BLaER1 (cell line): ENCODE data around the gene IL4I1.

Experiments
- H3K27ac ChIP-seq: shearing (Covaris generic); formaldehyde crosslinking; 2 replicates; pipeline ENCODE4 v1.8.1; 2022
- H3K27me3 ChIP-seq: shearing (Covaris generic); formaldehyde crosslinking; 2 replicates; pipeline ENCODE4 v1.8.1; 2022
- H3K36me3 ChIP-seq: shearing (Covaris generic); formaldehyde crosslinking; 2 replicates; pipeline ENCODE4 v1.8.1; 2022
- H3K4me1 ChIP-seq: shearing (Covaris generic); formaldehyde crosslinking; 2 replicates; pipeline ENCODE4 v1.8.1; 2022
- H3K4me2 ChIP-seq: shearing (Covaris generic); formaldehyde crosslinking; 2 replicates; pipeline ENCODE4 v1.8.1; 2022
- H3K4me3 ChIP-seq: shearing (Covaris generic); formaldehyde crosslinking; 2 replicates; pipeline ENCODE4 v1.8.1; 2022
- H3K9ac ChIP-seq: shearing (Covaris generic); formaldehyde crosslinking; 2 replicates; pipeline ENCODE4 v1.8.1; 2022
- H3K9me3 ChIP-seq: shearing (Covaris generic); formaldehyde crosslinking; 2 replicates; pipeline ENCODE4 v1.8.1; 2022
- H4K20me1 ChIP-seq: shearing (Covaris generic); formaldehyde crosslinking; 2 replicates; pipeline ENCODE4 v1.8.1; 2022
- Cebpa-rat ChIP-seq: shearing (Covaris generic); IDR thresholded peaks from 2 replicates; pipeline ENCODE4 v1.8.1; 2022

IL4I1 gene

GRCh38 chr19:49853852-49854377 is 42.8 kb downstream of the IL4I1 start:
- TF ChIP-seq Cebpa-rat, result no peak
- Histone ChIP-seq H3K4me3 (no peak overlapping the region), H3K36me3 (peaks cover 56% of the 10 kb centered on the region), H4K20me1 (peaks cover 73% of the 10 kb centered on the region), H3K4me1 (peaks cover 37% of the 10 kb centered on the region), H3K27ac (peak overlapping the region; percentile 27; the same call in 1 of the 2 replicates), H3K27me3 (no peaks in the 10 kb centered on the region), H3K9me3 (peaks cover 6% of the 10 kb centered on the region; the same call in 1 of the 2 replicates), H3K4me2 (peak overlapping the region; percentile 99), H3K9ac (peak overlapping the region; percentile 24; the same call in 1 of the 2 replicates)

GRCh38 chr19:49852631-49853126 is 44.0 kb downstream of the IL4I1 start:
- no peak overlapping the region for H3K27ac ChIP-seq
- H3K4me2 ChIP-seq, result peak overlapping the region; percentile 99
- H4K20me1 ChIP-seq, result peaks cover 60% of the 10 kb centered on the region
- H3K36me3 ChIP-seq, result peaks cover 44% of the 10 kb centered on the region
- peak overlapping the region; percentile 94 for H3K4me3 ChIP-seq
- peaks cover 8% of the 10 kb centered on the region; the same call in 1 of the 2 replicates for H3K9me3 ChIP-seq
- TF ChIP-seq Cebpa-rat, result no peak
- H3K27me3 ChIP-seq, result no peaks in the 10 kb centered on the region
- peak overlapping the region; percentile 95; the same call in 1 of the 2 replicates for H3K9ac ChIP-seq
- peaks cover 45% of the 10 kb centered on the region for H3K4me1 ChIP-seq

GRCh38 chr19:49851456-49852259 is 45.0 kb downstream of the IL4I1 start:
- peaks cover 33% of the 10 kb centered on the region for H3K36me3 ChIP-seq
- H4K20me1 ChIP-seq, result peaks cover 50% of the 10 kb centered on the region
- peak overlapping the region; percentile 99 for H3K4me2 ChIP-seq
- H3K27me3 ChIP-seq, result no peaks in the 10 kb centered on the region
- peaks cover 45% of the 10 kb centered on the region for H3K4me1 ChIP-seq
- H3K9ac ChIP-seq, result peak overlapping the region; percentile 95
- no peak for TF ChIP-seq Cebpa-rat
- peaks cover 8% of the 10 kb centered on the region; the same call in 1 of the 2 replicates for H3K9me3 ChIP-seq
- peak overlapping the region; percentile 94 for H3K4me3 ChIP-seq
- peak overlapping the region; percentile 95 for H3K27ac ChIP-seq

GRCh38 chr19:49850487-49851342 is 46.0 kb downstream of the IL4I1 start, which contains the start of gene PTOV1:
PTOV1 (plus strand) TSS chr19:49851159.
- no peak for TF ChIP-seq Cebpa-rat
- Histone ChIP-seq H3K4me3 (peak within 1 kb of the TSS; percentile 94), H3K4me1 (peaks cover 45% of the 10 kb centered on the region)

GRCh38 chr19:49850221-49850486 is 46.5 kb downstream of the IL4I1 start:
- peaks cover 8% of the 10 kb centered on the region; the same call in 1 of the 2 replicates for H3K9me3 ChIP-seq
- no peaks in the 10 kb centered on the region for H3K27me3 ChIP-seq
- peaks cover 18% of the 10 kb centered on the region for H3K36me3 ChIP-seq
- H3K4me3 ChIP-seq, result peak overlapping the region; percentile 94
- H3K4me2 ChIP-seq, result peak overlapping the region; percentile 88
- no peak for TF ChIP-seq Cebpa-rat
- H4K20me1 ChIP-seq, result peaks cover 35% of the 10 kb centered on the region
- no peak overlapping the region for H3K27ac ChIP-seq
- H3K9ac ChIP-seq, result peak overlapping the region; percentile 95; the same call in 1 of the 2 replicates
- peaks cover 45% of the 10 kb centered on the region for H3K4me1 ChIP-seq

More at GRCh38 chr19:49850487-49851342, 46.0 kb downstream of the IL4I1 start, which contains the start of gene PTOV1:
- Histone ChIP-seq H3K27me3 (no peaks in the 10 kb centered on the region), H3K4me2 (peak within 1 kb of the TSS; percentile 99), H3K27ac (peak within 1 kb of the TSS; percentile 95), H4K20me1 (peaks cover 41% of the 10 kb centered on the region), H3K9me3 (peaks cover 8% of the 10 kb centered on the region; the same call in 1 of the 2 replicates), H3K9ac (peak within 1 kb of the TSS; percentile 95), H3K36me3 (peaks cover 24% of the 10 kb centered on the region)

GRCh38 chr19:49849433-49850220 is 47.1 kb downstream of the IL4I1 start:
- Histone ChIP-seq H3K36me3 (peaks cover 14% of the 10 kb centered on the region), H3K4me3 (0 out of 2 replicates have a peak overlapping the region, but pooled peaks have one; percentile 94), H3K9me3 (peaks cover 8% of the 10 kb centered on the region; the same call in 1 of the 2 replicates), H3K27me3 (no peaks in the 10 kb centered on the region), H3K9ac (peak overlapping the region; percentile 95; the same call in 1 of the 2 replicates), H3K4me1 (peaks cover 45% of the 10 kb centered on the region), H3K27ac (no peak overlapping the region), H3K4me2 (peak overlapping the region; percentile 88), H4K20me1 (peaks cover 30% of the 10 kb centered on the region)
- no peak for TF ChIP-seq Cebpa-rat

GRCh38 chr19:49848938-49849337 is 47.7 kb downstream of the IL4I1 start:
- H3K9ac ChIP-seq, result no peak overlapping the region
- H3K4me2 ChIP-seq, result no peak overlapping the region
- H3K4me1 ChIP-seq, result peaks cover 45% of the 10 kb centered on the region
- H3K9me3 ChIP-seq, result peaks cover 8% of the 10 kb centered on the region; the same call in 1 of the 2 replicates
- H3K27ac ChIP-seq, result no peak overlapping the region
- H4K20me1 ChIP-seq, result peaks cover 28% of the 10 kb centered on the region
- no peak for TF ChIP-seq Cebpa-rat
- no peaks in the 10 kb centered on the region for H3K27me3 ChIP-seq
- H3K4me3 ChIP-seq, result no peak overlapping the region
- H3K36me3 ChIP-seq, result peaks cover 7% of the 10 kb centered on the region; the same call in 1 of the 2 replicates

- no peak overlapping the region for H3K4me3 ChIP-seq
- H3K36me3 ChIP-seq, result 0 out of 2 replicates have a peak, but pooled peaks cover 6% of the 10 kb centered on the region
- TF ChIP-seq Cebpa-rat, result no peak
- peaks cover 8% of the 10 kb centered on the region; the same call in 1 of the 2 replicates for H3K9me3 ChIP-seq
- peaks cover 45% of the 10 kb centered on the region for H3K4me1 ChIP-seq
- H3K27me3 ChIP-seq, result no peaks in the 10 kb centered on the region
- no peak overlapping the region for H3K4me2 ChIP-seq
- no peak overlapping the region for H3K27ac ChIP-seq
- H4K20me1 ChIP-seq, result peaks cover 27% of the 10 kb centered on the region
- no peak overlapping the region for H3K9ac ChIP-seq
Measured at GRCh38 chr19:49847731-49848696, 48.7 kb downstream of the IL4I1 start.
